ENCODE data around the gene RANGAP1. TPM values are rescaled to one million over a fixed set of nuclear protein-coding genes. Genes with fewer than 3 reads are reported as not detected.

RANGAP1 gene
- total and polyA plus RNA-seq, 2 of the 4 experiments (the other 2 are of a cell fraction) = 71.2 to 148 TPM

GRCh38 chr22:41264408-41264941, 21.5 kb downstream of the RANGAP1 start:
- Histone ChIP-seq H3K14ac (replicated peaks; ENCODE audit: low read depth, low read length) (no peak overlapping the region), H3K27me3 (ENCODE audit: control insufficient read depth, insufficient read depth, low read length) (no peaks in the 10 kb centered on the region), H3K79me1 (ENCODE audit: low read depth in 1 of 2, low read length in 2 of 2) (peaks cover 47 to 84% of the 10 kb centered on the region in 2 experiments), H2BK20ac (ENCODE audit: low read depth, low read length) (no peak overlapping the region), H4K5ac (ENCODE audit: low read depth, low read length) (no peak overlapping the region), H3K4me1 (ENCODE audit: control insufficient read depth, insufficient read depth, low read length) (no peaks in the 10 kb centered on the region), H3K4me2 (ENCODE audit: low read depth, low read length) (no peak overlapping the region), H2BK120ac (ENCODE audit: low read depth, low read length) (no peak overlapping the region), H3K9me3 (ENCODE audit: control insufficient read depth, insufficient read depth, low read length) (no peaks in the 10 kb centered on the region), H2AK9ac (replicated peaks; ENCODE audit: low read depth, low read length, poor library complexity) (peak overlapping the region; percentile 70), H2BK5ac (ENCODE audit: low read depth, low read length, poor library complexity, severe bottlenecking) (peak overlapping the region; percentile 0), H3K9me1 (ENCODE audit: insufficient read depth, low read length) (peaks cover 19% of the 10 kb centered on the region), H4K20me1 (ENCODE audit: insufficient read depth, low read length) (peaks cover 36% of the 10 kb centered on the region), H2AFZ (replicated peaks; ENCODE audit: low read length, poor library complexity) (no peak overlapping the region), H4K91ac (ENCODE audit: insufficient read depth, low read depth, low read length) (no peak overlapping the region), H3K56ac (ENCODE audit: extremely low read depth, insufficient read depth, low read length) (no peak overlapping the region), H3K23ac (ENCODE audit: low read depth, low read length) (no peak overlapping the region), H3K9ac (ENCODE audit: low read depth, low read length) (no peak overlapping the region), H3K27ac (ENCODE audit: insufficient read depth, low read length) (no peak overlapping the region), H4K8ac (ENCODE audit: low read depth in 2 of 2, low read length in 2 of 2) (no peak overlapping the region), H3K36me3 (ENCODE audit: control insufficient read depth, insufficient read depth, low read length) (peaks cover 77% of the 10 kb centered on the region), H3K4me3 (ENCODE audit: insufficient read depth, low read depth, low read length) (no peak overlapping the region), H2AK5ac (ENCODE audit: low read depth, low read length) (no peak overlapping the region), H3K18ac (ENCODE audit: low read depth, low read length) (no peak overlapping the region), H3K4ac (ENCODE audit: low read depth, low read length) (no peak overlapping the region), H2BK15ac (ENCODE audit: low read depth, low read length) (no peak overlapping the region)
- WGBS, 2 experiments (ENCODE audit: extremely low coverage in 2 of 2, insufficient read length in 1 of 2) = 89% methylated on average over 10 of the region's 15 CpGs; no CpG with 5 or more reads in 1 of the 2 experiments
- DNase-seq (no peak), ATAC-seq (ENCODE audit: low read depth) (no peak)
- BruUV-seq (replicated peaks) = no TSS peak
- CTCF ChIA-PET = no interaction called here
- intact Hi-C loops (cut with micrococcal nuclease) = no loop called here
- dilution Hi-C loops (cut with HindIII; ENCODE audit: low sequenced_read_pairs, unreplicated experiment) = no loop called here
- POLR2A ChIA-PET (ENCODE audit: unreplicated experiment) = no interaction called here
- no peak for TF ChIP-seq MXI1 (IDR thresholded peaks at IDR 0.05; ENCODE audit: borderline replicate concordance, low read depth, low read length)
- no peak for TF ChIP-seq POLR2A (IDR thresholded peaks at IDR 0.05; ENCODE audit: low read depth, low read length)
- no peak for TF ChIP-seq NFE2L2 (IDR thresholded peaks at IDR 0.05; ENCODE audit: low read depth, low read length)
- no peak for TF ChIP-seq CHD1 (IDR thresholded peaks at IDR 0.05; ENCODE audit: low read depth, low read length)
- no peak for TF ChIP-seq CEBPB (IDR thresholded peaks at IDR 0.05; ENCODE audit: low read depth, low read length)
- no peak for TF ChIP-seq MAFK (IDR thresholded peaks at IDR 0.05; ENCODE audit: low read depth, low read length)
- in situ Hi-C loops (cut with MboI; ENCODE audit: low sequenced_read_pairs) = no loop called here
